Activated CD4-positive, alpha-beta T cell treated with anti-CD3 and anti-CD28 coated beads, Interleukin-10, Interleukin-2, amounts not matched to agents 100 ng/mL and 50 ng/mL, durations not matched to agents 16 hours and 8 hours (primary cell): ENCODE data around the gene CASP8AP2.
A peak's percentile ranks its signal among the peaks of the same experiment; 100 is the strongest.
"Not testable (repeated sequence)": the region's sequence is repeated elsewhere in the genome, so short reads cannot be mapped to it uniquely, and the experiment has no call there.

Source experiments
- DNase-seq: peaks from one replicate; pipeline ENCODE4 v3.0.0-alpha.2; 2020

CASP8AP2 gene

DNA sequence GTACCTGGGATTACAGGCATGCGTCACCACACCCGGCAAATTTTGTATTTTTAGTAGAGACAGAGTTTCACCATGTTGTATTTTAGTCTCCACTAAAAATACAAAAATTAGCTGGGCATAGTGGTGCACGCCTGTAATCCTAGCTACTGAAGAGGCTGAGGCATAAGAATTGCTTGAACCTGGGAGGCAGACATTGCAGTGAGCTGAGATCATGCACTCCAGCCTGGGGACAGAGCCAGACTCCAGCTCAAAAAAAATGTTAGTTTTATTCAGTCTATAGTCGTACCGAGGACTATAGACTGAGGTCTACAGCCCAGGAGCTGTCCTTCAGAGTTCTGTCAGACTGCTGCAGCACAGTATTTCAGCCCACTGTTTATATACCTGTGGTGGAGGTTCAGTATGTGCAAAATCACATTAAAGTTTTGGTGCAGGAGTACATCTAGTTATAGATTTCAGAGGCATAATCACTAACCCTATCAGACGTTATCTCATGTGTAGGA, 3.6 kb upstream of the CASP8AP2 start:
- DNase-seq: no peak

DNA sequence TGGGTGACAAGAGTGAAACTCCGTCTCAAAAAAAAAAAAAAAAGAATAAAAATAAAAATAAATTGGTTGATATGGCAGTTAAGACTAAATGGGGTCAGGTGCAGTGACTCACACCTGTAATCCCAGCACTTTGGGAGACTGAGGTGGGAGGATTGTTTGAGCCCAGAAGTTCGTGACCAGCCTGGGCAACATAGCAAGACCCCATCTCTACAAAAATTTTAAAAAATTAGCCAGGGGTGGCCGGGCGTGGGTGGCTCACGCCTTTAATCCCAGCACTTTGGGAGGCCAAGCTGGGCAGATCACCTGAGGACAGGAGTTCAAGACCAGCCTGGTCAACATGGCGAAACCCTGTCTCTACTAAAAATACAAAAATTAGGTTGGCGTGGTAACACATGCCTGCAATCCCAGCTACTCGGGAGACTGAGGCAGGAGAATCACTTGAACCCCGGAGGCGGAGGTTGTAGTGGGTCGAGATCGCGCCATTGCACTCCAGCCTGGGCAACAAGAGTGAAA, 1.1 kb upstream of the CASP8AP2 start:
- not testable (repeated sequence) for DNase-seq

DNA sequence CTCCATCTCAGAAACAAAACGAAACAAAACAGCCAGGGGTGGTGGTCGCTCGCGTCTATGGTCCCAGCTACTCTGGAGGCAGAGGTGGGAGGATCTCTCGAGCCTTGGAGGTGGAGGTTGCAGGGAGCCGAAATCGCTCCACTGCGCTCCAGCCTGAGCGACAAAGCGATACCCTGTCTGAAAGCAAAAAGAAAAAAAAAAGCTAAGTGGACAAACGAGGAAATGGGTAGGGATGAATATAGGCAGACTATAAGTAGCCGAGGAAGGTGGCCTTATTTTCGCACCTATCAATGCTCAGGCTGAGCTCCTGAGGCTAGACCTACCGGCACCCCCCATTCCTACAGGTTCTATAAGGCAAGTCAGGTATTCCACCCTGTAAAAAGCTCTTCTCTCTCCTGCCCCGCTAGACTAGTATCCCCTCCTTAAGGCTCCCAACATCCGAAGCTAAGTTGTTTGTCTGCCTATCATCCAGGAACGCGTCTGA, 650 bp upstream of the CASP8AP2 start:
- peak; percentile 23 for DNase-seq

DNA sequence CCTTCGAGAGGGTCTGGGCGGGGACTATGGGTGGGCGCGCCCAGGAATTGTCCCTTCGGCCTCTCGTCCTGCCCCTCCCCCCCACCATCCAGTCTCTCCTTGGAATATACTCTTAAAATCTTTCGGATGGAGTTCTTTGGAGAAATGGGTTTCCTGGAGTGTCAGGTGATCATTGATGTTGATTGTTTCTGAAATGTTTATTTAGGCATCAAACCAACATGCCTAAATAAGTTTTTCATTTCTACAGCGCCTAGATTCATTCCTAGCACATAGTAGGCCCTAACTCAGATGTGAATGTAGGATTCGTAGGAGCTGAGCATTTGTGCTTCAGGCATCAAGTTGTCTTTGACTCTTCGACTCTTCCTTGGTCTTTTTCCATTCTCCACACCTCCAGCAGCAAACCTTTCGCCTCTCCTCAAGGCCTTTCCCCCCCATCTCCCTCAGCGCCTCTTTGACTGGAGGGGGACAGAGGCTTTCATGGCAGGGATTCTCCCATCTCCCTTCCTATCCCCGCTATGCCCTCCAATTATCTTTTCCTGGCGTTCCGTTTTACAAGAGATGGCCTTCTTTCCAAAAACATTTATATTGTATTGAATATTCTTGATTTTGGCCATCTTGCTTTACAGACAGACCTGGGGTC, 610 bp downstream of the CASP8AP2 start:
- DNase-seq: no peak

DNA sequence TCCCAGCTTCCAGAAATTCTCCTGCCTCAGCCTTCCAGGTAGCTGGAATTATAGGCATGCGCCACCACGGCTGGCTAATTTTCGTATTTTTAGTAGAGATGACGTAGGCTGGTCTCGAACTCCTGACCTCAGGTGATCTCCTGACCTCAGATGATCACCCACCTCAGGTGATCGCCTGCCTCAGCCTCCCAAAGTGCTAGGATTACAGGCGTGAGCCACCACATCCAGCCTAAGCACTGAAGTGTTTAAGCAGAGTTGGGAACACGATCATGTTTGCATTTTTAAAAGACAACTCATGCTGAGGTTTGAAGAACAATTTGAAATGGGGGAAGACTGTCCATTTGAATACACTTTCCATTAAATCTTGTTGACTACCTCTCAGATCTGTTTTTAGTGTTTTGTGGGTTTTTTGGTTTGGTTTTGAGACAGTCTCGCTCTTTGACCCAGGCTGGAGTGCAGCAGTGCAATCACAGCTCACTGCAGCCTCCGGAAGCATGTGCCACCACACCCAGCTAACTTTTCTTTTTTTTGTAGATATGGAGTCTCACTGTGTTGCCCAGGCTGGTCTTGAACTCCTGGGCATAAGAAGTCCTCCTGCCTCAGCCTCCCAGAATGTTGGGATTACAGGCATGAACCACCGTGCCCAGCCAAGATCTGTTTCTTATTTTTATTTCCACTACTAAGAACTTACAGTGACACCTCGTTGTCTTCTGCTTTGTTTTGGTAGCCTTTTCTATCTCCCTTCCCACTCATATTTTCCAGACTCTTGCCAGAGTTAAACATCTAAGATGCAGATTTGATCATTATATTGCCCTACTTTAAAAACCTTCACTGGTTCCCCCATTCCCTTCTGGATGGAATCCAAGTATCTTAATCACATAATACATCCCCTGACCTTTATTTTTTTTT, 5.5 kb downstream of the CASP8AP2 start:
- peak; percentile 92 for DNase-seq

DNA sequence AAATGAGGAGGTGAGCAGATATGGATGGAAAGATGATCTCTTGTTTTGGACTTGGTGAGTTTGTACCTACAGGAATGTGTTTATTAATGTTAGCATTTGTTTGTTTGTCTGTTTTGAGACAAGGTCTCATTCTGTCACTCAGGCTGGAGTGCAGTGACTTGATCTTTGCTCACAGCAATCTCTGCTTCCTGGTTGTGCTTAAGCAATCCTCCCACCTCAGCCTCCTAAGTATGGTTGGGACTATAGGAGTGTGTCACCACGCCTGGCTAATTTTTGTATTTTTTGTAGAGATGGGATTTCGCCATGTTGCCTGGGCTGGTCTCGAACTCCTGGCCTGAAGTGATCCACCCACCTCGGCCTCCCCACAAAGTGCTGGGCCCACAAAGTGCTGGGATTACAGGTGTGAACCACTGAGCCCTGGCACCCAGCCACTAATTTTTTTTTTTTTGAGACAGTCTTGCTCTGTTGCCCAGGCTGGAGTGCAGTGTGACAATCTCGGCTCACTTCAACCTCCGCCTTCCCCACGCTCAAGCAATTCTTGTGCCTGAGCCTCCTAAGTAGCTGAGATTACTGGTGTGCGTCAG, 7.1 kb downstream of the CASP8AP2 start:
- DNase-seq: no peak

DNA sequence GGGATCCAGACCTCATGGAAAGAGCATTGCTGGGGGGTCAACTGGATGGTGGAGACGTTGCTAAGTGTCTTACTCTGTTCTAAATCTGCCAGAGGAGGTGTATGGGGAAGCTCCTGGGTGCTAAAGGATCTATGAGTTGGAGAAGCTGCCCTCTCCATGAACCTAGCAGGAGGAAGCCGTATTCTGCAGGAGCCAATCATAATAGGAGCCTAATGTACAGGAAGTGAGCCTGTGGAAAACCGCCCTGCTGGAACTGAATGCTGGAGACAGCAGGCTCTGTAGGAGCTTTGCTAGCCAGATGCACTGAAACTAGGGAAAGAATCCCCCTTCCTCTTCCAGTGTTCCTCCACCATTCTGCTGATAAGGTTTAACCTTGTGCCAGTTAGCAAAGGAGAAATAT, 10.9 kb downstream of the CASP8AP2 start:
- no peak for DNase-seq

DNA sequence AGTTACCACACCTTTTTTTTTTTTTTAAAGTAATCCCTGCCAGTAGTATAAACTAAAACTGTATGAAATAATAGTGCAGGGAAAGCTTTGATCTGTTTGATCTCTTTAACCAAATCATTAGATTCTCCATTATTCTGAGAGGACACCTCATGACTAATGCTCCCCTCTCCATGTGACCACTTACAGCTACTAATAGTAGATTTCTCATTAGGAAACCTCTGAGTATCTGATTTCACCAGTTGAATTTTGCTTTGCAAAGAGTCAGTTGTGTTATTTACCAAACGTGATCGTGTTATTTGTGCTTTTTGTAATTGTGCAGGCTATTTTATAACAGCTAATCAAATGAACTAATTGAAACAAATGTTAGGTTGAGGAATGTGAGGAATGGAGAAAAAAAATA, 12.5 kb downstream of the CASP8AP2 start:
- no peak for DNase-seq

DNA sequence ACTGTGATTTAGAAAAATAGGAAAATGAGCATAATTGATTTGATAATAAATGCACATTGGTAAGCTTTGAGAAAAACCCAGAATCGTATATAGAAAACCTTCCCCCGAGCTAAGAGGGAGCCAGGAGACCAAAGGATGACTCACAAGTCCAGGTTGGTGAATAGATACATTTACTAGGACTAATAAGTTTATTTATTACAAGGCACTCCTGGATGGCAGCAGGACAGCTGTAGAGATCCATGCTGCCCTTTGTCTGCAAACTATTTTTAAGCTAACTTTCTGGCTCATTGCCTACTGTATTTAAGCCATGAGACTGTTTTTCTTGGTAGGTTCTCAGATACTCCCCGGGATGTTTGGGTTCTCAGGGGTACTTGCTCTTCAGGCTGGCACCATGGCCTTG, 13.4 kb downstream of the CASP8AP2 start:
- DNase-seq: no peak

DNA sequence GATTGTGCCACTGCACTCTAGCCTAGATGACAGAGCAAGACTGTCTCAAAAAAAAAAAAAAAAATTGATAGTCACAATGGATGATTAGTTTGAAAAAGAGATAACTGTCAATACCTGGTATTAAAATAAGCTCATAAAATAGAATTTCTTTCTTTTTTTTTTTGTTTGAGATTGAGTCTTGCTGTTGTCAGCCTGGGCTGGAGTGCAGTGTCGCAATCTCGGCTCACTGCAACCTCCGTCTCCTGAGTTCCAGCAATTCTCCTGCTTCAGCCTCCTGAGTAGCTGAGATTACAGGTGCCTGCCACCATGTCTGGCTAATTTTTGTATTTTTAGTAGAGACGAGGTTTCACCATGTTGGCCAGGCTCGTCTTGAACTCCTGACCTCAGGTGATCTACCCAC, 17.8 kb downstream of the CASP8AP2 start:
- DNase-seq: not testable (repeated sequence)

DNA sequence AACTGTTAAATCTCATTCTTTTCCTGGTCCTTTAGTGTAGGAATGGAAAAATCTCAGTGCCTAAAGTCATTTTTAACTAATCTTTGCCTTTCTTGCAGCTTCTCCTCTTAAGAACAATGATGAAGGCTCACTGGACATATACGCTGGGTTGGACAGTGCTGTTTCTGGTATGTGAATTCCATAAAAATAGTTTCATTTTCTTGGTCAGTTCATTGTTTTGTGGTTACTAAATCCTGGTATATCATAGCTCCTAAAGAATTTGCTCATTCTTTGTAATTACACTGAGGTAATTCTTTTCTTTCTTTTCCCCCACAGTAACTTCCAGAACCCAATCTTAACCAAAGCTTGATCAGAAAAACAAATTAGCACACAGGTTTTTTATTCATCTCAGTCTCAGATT, 23.4 kb downstream of the CASP8AP2 start:
- DNase-seq: no peak

DNA sequence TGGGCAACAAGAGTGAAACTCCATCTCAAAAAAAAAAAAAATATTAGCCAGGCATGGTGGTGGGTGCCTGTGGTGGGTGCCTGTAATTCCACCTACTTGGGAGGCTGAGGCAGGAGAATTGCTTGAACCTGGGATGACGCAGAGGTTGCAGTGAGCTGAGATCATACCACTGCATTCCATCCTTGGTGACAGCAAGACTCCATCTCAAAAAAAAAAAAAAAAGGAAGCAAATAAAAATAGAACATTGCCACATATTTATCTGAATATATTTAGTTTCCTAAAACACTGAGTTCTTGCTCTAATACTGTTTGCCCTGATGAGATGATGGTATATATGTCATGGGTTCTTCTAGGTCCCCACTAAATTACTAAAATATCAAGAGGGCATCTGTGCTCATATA, 28.4 kb downstream of the CASP8AP2 start:
- no peak for DNase-seq

DNA sequence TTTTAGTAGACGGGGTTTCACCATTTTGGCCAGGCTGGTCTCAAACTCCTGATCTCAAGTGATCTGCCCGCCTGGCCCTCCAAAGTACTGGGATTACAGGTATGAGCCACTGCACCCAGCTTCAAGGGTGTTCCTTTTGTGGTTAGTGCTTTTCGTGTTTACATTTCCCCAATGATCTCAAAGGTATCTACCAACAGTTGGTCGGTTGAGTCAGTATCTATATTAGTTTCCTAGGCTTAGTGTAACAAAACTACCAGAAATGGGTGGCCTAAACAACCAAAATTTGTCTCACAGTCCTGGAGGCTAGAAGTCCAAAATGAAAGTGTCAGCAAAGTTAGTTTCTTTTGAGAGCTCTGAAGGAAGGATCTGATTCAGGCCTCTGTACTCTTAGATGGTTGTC, 30.1 kb downstream of the CASP8AP2 start:
- peak; percentile 85 for DNase-seq

DNA sequence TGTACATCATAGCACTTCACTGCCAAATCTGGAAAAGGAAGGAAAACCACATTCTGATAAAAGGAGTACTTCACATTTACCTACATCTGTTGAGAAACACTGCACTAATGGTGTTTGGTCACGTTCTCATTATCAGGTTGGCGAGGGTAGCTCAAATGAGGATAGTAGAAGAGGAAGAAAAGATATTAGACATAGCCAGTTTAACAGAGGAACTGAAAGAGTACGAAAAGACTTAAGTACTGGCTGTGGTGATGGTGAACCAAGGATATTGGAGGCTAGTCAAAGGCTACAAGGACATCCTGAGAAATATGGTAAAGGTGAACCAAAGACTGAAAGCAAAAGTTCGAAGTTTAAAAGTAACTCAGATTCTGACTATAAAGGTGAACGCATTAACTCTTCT, 32.6 kb downstream of the CASP8AP2 start:
- no peak for DNase-seq

DNA sequence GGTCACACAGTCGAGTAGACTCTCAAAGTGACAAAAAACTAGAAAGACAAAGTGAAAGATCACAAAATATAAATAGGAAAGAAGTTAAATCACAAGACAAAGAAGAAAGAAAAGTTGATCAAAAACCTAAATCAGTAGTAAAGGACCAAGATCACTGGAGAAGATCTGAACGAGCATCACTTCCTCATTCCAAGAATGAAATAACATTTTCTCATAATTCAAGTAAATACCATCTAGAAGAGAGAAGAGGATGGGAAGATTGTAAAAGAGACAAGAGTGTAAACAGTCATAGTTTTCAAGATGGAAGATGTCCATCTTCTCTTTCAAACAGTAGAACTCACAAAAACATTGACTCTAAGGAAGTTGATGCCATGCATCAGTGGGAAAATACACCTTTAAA, 33.0 kb downstream of the CASP8AP2 start:
- DNase-seq: no peak

DNA sequence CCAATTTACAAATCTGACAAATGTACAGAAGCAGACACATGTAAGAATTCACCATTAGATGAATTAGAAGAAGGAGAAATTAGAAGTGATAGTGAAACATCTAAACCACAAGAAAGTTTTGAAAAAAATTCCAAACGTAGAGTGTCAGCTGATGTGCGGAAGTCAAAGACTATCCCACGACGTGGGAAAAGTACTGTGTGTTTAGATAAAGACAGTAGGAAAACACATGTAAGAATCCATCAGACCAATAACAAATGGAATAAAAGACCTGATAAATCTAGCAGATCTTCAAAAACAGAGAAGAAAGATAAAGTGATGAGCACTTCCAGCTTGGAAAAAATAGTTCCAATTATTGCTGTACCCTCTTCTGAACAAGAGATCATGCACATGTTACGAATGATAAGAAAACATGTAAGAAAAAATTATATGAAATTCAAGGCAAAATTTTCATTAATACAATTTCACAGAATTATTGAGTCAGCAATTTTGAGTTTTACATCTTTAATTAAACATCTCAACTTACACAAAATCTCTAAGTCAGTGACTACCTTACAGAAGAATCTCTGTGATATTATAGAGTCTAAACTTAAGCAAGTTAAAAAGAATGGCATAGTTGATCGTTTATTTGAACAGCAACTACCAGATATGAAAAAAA, 36.5 kb downstream of the CASP8AP2 start:
- no peak for DNase-seq

DNA sequence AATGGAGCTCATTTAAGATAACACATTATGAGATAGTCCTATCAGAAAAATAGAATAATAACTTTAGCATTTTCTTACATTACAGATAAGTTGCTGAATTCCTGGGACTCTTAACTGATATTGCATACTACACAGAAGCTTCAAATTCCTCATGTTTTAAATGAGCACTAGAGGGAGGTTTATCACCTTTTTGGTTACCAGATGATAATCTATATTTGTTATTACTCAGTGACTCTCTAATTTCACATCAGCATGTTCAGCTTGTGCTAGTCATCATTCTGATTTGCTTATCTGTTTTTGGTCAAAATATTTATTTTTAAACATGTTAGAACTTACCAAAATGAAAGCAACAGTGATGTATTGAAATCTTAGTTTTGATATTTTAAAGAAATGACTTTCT, 44.0 kb downstream of the CASP8AP2 start:
- peak; percentile 25 for DNase-seq

DNA sequence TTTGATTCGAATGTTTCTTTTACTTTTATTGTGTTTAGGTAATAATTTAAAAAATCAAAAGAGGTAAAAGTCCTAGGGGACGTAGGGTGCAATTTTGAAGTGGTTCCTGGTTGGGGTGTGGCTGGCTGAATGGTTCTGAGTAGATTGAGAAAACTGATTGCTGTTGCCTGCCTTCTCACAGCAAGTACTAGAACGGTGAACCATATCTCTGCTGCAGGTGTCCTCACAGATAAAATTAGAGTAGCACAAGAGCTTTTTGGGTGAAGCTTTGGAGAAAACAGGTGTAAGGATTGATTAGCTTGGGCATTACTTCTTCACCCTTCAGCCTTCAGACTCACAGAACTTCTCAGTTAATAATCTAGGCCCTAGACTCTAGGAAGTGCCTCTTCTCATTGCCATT, 44.8 kb downstream of the CASP8AP2 start:
- DNase-seq: no peak

DNA sequence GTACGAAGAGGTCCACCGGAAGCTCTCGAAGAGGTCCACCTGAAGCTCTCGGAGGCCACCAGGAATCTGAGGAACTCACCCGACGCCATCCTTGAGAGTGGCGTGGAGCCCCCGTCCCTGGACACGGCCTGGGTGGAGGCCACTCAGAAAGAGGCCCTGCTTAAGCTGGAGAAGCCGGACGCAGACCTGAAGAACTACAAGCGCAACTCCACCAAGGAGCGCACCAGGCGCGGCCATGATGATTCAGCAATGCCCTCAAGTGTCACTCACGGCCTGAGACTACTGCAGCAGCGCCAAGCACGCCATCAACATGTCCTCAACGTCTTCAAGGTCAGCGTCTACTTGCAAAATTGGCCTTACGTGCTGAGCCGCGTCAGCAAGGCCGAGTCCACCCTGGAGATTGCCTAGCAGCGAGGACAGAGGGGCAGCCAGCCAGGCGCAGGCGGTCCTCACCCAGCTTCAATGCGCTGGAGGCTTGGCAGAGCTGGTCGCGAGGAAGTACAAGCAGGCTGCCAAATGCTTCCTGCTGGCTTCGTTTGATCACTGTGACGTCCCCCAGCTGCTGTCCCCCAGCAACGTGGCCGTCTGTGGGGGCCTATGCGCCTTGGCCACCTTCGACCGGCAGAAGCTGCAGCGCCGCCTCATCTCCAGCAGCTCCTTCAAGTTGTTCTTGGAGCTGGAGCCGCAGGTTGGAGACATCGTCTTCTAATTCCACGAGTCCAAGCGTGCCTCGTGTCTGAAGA, 56.9 kb downstream of the CASP8AP2 start:
- DNase-seq: no peak

DNA sequence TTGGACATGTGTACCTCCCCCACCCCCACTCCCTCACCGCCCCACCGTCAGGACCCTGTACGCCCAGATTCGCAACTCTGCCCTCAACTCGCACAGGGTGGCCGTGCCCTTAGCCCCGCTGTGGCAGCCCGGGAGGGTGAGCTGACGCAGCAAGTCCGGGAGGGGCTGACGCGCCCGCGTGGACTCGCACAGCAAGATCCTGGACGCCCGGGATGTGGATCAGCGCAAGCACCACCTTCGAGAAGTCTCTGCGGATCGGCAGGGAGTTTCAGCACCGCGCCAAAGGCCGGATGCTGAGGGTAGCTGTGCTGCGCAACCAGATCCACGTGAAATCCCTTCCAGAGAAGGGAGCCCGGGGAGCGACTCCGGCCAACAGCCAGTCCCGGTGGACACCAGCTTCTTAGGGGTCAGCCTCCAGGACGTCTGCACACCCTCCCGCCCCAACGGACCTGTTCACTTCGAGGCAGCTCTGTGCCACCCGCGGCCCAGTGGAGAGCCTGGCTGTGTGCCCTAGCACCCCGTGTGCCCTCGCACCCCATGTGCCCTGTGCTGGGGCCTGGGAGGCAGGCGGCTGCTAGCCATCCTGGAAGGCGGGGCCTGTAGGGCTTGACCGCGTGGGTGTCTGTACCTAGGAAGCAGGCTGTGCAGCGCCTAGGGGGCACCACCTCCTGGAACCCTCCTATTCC, 57.9 kb downstream of the CASP8AP2 start:
- peak; percentile 27 for DNase-seq

DNA sequence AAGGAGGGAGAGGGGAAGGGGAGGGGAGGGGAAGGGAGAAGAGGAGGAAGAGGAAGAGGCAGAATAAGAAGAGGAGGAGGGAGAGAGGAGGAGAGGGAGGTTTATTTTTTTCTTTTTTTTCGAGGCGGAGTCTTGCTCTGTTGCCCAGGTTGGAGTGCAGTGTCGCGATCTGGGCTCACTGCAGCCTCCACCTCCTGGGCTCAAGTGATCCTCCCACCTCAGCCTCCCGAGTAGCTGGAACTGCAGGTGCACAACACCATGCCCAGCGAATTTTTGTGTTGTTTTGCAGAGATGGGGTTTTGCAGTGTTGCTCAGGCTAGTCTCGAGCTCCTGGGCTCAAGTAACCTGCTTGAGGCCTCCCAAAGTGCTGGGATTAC, 58.4 kb downstream of the CASP8AP2 start:
- no peak for DNase-seq

DNA sequence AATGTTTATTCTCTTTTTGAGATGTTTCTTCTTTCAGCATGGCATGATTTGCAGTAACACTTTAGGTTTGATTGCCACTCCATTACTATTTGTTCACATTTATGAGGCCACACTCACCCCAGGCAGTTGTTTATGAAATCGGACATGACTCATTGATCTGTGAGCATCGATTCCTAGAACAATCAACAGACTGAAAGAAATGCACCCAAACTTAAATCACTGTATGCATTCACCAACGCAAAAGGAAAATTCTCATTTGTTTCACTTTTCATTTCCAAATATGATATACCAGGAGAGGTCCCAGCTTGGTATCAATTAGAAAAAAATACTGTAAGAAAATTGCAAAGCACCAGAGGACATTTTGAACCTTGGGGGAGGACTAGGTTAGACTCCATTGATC, 59.2 kb downstream of the CASP8AP2 start:
- DNase-seq: peak; percentile 80
